Cardiac muscle cell (in vitro differentiated cells and primary cell): ENCODE measurements around the gene NR2C2AP. TPM values are rescaled to one million over a fixed set of nuclear protein-coding genes. Genes with fewer than 3 reads are reported as not detected.
A peak's percentile ranks its signal among the peaks of the same experiment; 100 is the strongest.
"Not testable (repeated sequence)": the region's sequence is repeated elsewhere in the genome, so short reads cannot be mapped to it uniquely, and the experiment has no call there.

Source experiments
- DNase-seq, 2 donors: peaks; one replicate each; pipeline versions ENCODE4 v3.0.0 to v3.0.0-alpha.2; 2010 to 2017; ENCODE audit warnings: low read depth in 1 of 2, low spot score in 1 of 2
- H3K27ac ChIP-seq: fragments of 200-600 bp; sonication (generic); 2 replicates; pipeline ENCODE4 v1.5.1; 2016
- H3K27me3 ChIP-seq: fragments of 200-600 bp; sonication (generic); 2 replicates; pipeline ENCODE4 v1.6.0; 2016; ENCODE audit warnings: control low read depth
- H3K36me3 ChIP-seq: fragments of 200-600 bp; sonication (generic); 2 replicates; pipeline ENCODE4 v1.5.1; 2016; ENCODE audit warnings: control low read depth
- H3K4me1 ChIP-seq: fragments of 200-600 bp; sonication (generic); 2 replicates; pipeline ENCODE4 v1.8.1; 2017; ENCODE audit warnings: low read depth, mild to moderate bottlenecking, mixed run types
- H3K4me3 ChIP-seq: fragments of 200-600 bp; sonication (generic); 2 replicates; pipeline ENCODE4 v1.5.1; 2016; ENCODE audit warnings: mild to moderate bottlenecking
- H3K9me3 ChIP-seq: fragments of 200-600 bp; sonication (generic); 2 replicates; pipeline ENCODE4 v1.5.1; 2017; ENCODE audit warnings: low read depth, mild to moderate bottlenecking, control low read depth
- polyA plus RNA-seq: library from polyadenylated mRNA; unstranded; fragments of >200 nt; fragmentation: Nextera tagmentation; extraction: Ambion mirVana; gene quantifications from 2 replicates; pipeline ENCODE4 v1.2.1, GENCODE V29; 2016
- total RNA-seq: library from RNA; depleted of rRNA; stranded (reverse); fragments of >200 nt; gene quantifications from 2 replicates; pipeline ENCODE4 v1.2.3, GENCODE V29; 2016
- TF ChIP-seq, protein P1 (sequence below): IDR thresholded peaks from 2 replicates; pipeline ENCODE4 v1.5.1; 2012; ENCODE audit warnings: low read depth, mild to moderate bottlenecking, low read length

Gene NR2C2AP
- total and polyA plus RNA-seq, 2 experiments from 2014 or later, result 6.4 to 10.0 TPM

DNA sequence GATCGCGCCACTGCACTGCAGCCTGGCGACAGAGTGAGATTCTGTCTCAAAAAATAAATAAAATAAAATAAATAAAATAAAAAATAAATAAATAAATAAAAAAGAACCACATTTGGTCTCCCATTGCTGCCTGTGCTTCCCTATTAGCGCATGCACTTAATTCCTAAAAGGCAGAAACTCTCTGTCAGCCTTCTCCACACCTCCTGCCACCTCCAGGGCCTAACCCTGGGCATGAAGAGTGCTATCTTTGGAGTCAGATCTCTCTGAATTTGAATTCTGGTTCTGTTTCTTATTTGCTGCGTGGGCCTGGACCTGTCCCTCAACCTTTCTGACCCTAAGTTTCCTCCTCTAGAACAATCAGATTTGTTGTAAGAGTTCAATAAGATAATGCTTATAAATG, 19.8 kb upstream of the NR2C2AP start:
- Histone ChIP-seq H3K4me3 (no peak overlapping the region), H3K4me1 (no peaks in the 10 kb centered on the region), H3K27me3 (peaks cover 24% of the 10 kb centered on the region), H3K9me3 (no peaks in the 10 kb centered on the region), H3K36me3 (no peaks in the 10 kb centered on the region), H3K27ac (no peak overlapping the region)
- DNase-seq, result no peak
- TF ChIP-seq, protein P1, sequence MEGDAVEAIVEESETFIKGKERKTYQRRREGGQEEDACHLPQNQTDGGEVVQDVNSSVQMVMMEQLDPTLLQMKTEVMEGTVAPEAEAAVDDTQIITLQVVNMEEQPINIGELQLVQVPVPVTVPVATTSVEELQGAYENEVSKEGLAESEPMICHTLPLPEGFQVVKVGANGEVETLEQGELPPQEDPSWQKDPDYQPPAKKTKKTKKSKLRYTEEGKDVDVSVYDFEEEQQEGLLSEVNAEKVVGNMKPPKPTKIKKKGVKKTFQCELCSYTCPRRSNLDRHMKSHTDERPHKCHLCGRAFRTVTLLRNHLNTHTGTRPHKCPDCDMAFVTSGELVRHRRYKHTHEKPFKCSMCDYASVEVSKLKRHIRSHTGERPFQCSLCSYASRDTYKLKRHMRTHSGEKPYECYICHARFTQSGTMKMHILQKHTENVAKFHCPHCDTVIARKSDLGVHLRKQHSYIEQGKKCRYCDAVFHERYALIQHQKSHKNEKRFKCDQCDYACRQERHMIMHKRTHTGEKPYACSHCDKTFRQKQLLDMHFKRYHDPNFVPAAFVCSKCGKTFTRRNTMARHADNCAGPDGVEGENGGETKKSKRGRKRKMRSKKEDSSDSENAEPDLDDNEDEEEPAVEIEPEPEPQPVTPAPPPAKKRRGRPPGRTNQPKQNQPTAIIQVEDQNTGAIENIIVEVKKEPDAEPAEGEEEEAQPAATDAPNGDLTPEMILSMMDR, result no peak

DNA sequence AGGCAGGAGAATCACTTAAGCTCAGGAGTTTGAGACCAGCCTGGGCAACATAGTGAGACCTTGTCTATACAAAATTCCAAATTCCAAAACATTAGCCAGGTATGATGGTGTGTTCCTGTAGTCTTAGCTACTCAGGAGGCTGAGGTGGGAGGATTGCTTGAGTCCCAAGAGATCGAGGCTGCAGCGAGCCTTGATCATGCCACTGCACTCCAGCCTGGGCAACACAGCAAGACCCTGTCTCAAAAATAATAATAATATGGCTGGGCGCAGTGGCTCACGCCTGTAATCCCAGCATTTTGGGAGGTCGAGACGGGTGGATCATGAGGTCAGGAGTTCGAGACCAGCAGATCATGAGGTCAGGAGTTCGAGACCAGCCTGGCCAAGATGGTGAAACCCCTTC, 17.8 kb upstream of the NR2C2AP start:
- H3K27me3 ChIP-seq, result peaks cover 19% of the 10 kb centered on the region
- DNase-seq, H3K27ac ChIP-seq, H3K4me3 ChIP-seq, H3K4me1 ChIP-seq, H3K9me3 ChIP-seq, H3K36me3 ChIP-seq: not testable (repeated sequence)

DNA sequence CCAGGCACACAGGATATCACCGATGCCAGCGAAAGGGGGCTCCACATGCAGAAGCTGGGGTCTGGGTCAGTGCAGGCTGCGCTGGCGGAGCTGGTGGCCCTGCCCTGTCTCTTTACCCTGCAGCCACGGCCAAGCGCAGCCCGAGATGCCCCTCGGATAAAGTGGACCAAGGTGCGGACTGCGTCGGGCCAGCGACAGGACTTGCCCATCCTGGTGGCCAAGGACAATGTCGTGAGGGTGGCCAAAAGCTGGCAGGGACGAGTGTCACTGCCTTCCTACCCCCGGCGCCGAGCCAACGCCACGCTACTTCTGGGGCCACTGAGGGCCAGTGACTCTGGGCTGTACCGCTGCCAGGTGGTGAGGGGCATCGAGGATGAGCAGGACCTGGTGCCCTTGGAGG, 15.7 kb upstream of the NR2C2AP start:
- TF ChIP-seq, protein P1, result no peak
- Histone ChIP-seq H3K4me3 (no peak overlapping the region), H3K27ac (no peak overlapping the region), H3K4me1 (no peaks in the 10 kb centered on the region), H3K27me3 (peaks cover 11% of the 10 kb centered on the region), H3K9me3 (no peaks in the 10 kb centered on the region), H3K36me3 (no peaks in the 10 kb centered on the region)
- DNase-seq, result no peak

DNA sequence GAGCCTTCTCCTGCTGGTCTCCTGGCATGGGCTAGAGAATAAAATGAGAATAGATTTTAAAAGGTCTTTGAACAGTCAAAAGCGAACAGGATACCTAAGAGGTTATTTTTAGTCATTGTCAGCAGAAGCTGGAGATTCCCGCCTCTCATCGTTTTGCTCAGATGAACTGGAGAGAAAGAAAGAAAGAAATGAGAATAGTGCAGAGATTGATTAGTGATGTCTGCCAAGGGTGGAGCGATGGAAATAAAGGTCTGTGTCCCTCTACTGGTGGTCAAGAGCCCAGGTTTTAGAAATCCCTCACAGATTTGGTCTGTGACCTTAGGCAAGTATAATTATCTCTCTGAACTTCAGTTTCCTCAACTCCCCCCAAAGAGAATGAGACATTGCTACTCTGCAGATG, 13.9 kb upstream of the NR2C2AP start:
- no peaks in the 10 kb centered on the region for H3K9me3 ChIP-seq
- TF ChIP-seq, protein P1, result no peak
- H3K27ac ChIP-seq, result no peak overlapping the region
- H3K4me1 ChIP-seq, result no peaks in the 10 kb centered on the region
- H3K36me3 ChIP-seq, result no peaks in the 10 kb centered on the region
- DNase-seq, result no peak
- H3K27me3 ChIP-seq, result peaks cover 27% of the 10 kb centered on the region
- H3K4me3 ChIP-seq, result no peak overlapping the region

DNA sequence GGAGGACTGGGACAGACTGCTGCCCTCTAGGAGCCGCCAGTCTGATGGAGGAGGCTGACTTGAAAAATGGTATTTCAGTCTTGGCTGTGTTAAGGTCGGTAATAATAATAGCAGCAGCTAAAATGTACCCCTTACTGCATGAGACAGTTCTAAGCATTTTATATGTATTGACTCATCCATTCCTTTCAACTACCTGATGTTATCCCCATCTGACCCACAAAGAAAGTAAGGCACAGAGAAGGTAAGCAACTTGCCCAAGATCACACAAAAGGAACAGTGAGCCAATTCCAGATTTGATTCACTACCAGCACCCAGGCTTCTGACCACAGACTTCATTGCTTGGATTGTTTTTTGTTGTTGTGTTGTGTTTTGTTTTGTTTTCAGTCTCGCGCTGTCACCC, 12.6 kb upstream of the NR2C2AP start:
- Histone ChIP-seq H3K36me3 (no peaks in the 10 kb centered on the region), H3K4me1 (no peaks in the 10 kb centered on the region), H3K4me3 (no peak overlapping the region), H3K9me3 (no peaks in the 10 kb centered on the region), H3K27me3 (peaks cover 40% of the 10 kb centered on the region), H3K27ac (no peak overlapping the region)
- no peak for DNase-seq
- TF ChIP-seq, protein P1, result no peak

DNA sequence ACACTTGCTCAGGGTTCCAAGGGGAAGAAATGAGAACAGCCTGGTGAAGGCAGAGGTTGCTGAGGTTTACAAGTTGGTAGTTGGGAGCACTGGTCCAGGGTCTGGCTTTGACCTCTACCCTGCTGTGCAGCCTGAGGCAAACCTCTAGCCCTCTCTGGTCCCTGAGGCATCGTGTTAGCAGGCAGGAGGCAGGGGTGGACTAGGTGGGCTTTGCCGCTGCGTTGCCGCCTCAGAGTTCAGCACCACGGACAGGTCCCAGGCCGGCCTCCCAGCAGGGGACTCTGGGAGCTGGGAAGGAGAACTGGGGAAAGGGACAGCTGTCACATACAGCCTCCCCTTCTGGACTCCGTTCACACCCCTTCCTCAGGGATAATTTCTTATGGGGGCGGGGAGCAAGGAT, 11.7 kb upstream of the NR2C2AP start:
- DNase-seq, result peak; percentile 59 to 86
- Histone ChIP-seq H3K4me1 (no peaks in the 10 kb centered on the region), H3K9me3 (no peaks in the 10 kb centered on the region), H3K4me3 (no peak overlapping the region), H3K27me3 (peaks cover 47% of the 10 kb centered on the region), H3K27ac (no peak overlapping the region), H3K36me3 (no peaks in the 10 kb centered on the region)
- TF ChIP-seq, protein P1, result no peak
